HEK293 (cell line): ENCODE data around the gene LY9.

ENCODE experiments used
- CTCF ChIA-PET: fragments of 350-600 bp; formaldehyde crosslinking; extraction: SDS; loops from one replicate; lab custom pipeline; 2021; ENCODE audit warnings: antibody characterized with exemption; lab: Yijun Ruan, JAX
- POLR2A ChIA-PET: fragments of 300-600 bp; formaldehyde crosslinking; extraction: SDS; loops from one replicate; lab custom pipeline; 2020; ENCODE audit warnings: antibody characterized with exemption, inconsistent platforms; lab: Yijun Ruan, JAX
- H3K27ac ChIP-seq: fragments of 200-500 bp; sonication (Bioruptor generic); 2 replicates; pipeline ENCODE4 v1.5.1; 2014; ENCODE audit warnings: low read depth, low read length, control low read depth, inconsistent platforms; ENCODE audit errors: extremely low read depth
- H3K36me3 ChIP-seq, 2 experiments: fragments of 200-500 bp in 1 of 2; sonication (Bioruptor generic) in 1 of 2; 1 replicate in 1 of 2; 2 replicates in 1 of 2; pipeline ENCODE4 v1.5.1; 2014 to 2017; ENCODE audit warnings: inconsistent platforms in 2 of 2, low read length in 2 of 2; ENCODE audit not compliant: control insufficient read depth in 2 of 2, insufficient read depth in 1 of 2
- H3K4me1 ChIP-seq: fragments of 200-500 bp; sonication (Bioruptor generic); 2 replicates; pipeline ENCODE4 v1.5.1; 2014; ENCODE audit warnings: mild to moderate bottlenecking, low read length, inconsistent platforms; ENCODE audit not compliant: control insufficient read depth, insufficient read depth
- H3K4me3 ChIP-seq: 2 replicates; pipeline ENCODE4 v1.5.1; 2011; ENCODE audit warnings: low read depth, mild to moderate bottlenecking, control low read depth, low read length, moderate library complexity
- H3K9me3 ChIP-seq: fragments of 200-500 bp; sonication (Bioruptor generic); 2 replicates; pipeline ENCODE4 v1.5.1; 2014; ENCODE audit warnings: low read depth, low read length, inconsistent platforms; ENCODE audit not compliant: control insufficient read depth, insufficient read depth
- GFI1B ChIP-seq: fragments of 450-650 bp; formaldehyde crosslinking; IDR thresholded peaks from 2 replicates; pipeline ENCODE4 v1.5.1; 2016; ENCODE audit warnings: missing biosample characterization, missing genetic modification characterization
- HOXD13 ChIP-seq: sonication (generic); formaldehyde crosslinking; IDR thresholded peaks from 2 replicates; pipeline ENCODE4 v1.8.0; 2022; ENCODE audit warnings: missing genetic modification reagents, borderline replicate concordance
- KLF9 ChIP-seq: fragments of 450-650 bp; formaldehyde crosslinking; IDR thresholded peaks from 2 replicates; pipeline ENCODE4 v1.5.1; 2016; ENCODE audit warnings: missing biosample characterization, missing genetic modification characterization, low read depth
- MZF1 ChIP-seq: fragments of 450-650 bp; formaldehyde crosslinking; IDR thresholded peaks from 2 replicates; pipeline ENCODE4 v1.5.1; 2017; ENCODE audit warnings: missing biosample characterization, missing genetic modification characterization, borderline replicate concordance
- YY1 ChIP-seq: fragments of 450-650 bp; formaldehyde crosslinking; IDR thresholded peaks from 2 replicates; pipeline ENCODE4 v1.5.1; 2018; ENCODE audit warnings: missing biosample characterization, missing genetic modification characterization
- ZNF114 ChIP-seq: fragments of 450-650 bp; formaldehyde crosslinking; IDR thresholded peaks from 2 replicates; pipeline ENCODE4 v1.5.0; 2017; ENCODE audit warnings: missing biosample characterization, missing genetic modification characterization
- ZNF221 ChIP-seq: fragments of 450-650 bp; formaldehyde crosslinking; IDR thresholded peaks from 2 replicates; pipeline ENCODE4 v1.5.1; 2017; ENCODE audit warnings: missing biosample characterization, missing genetic modification characterization, borderline replicate concordance
- ZNF248 ChIP-seq: fragments of 450-650 bp; formaldehyde crosslinking; IDR thresholded peaks from 2 replicates; pipeline ENCODE4 v1.5.1; 2017; ENCODE audit warnings: missing biosample characterization, missing genetic modification characterization
- ZNF341 ChIP-seq: fragments of 450-650 bp; formaldehyde crosslinking; IDR thresholded peaks from 2 replicates; pipeline ENCODE4; 2016; ENCODE audit warnings: low read depth, missing biosample characterization, missing genetic modification characterization
- ZNF48 ChIP-seq: fragments of 450-650 bp; formaldehyde crosslinking; IDR thresholded peaks from 2 replicates; pipeline ENCODE4 v1.5.1; 2016; ENCODE audit warnings: missing biosample characterization, missing genetic modification characterization
- ZNF510 ChIP-seq: fragments of 450-650 bp; formaldehyde crosslinking; IDR thresholded peaks from 2 replicates; pipeline ENCODE4 v1.5.1; 2018; ENCODE audit warnings: mild to moderate bottlenecking, missing genetic modification characterization, missing biosample characterization; ENCODE audit not compliant: insufficient replicate concordance
- ZNF555 ChIP-seq: fragments of 450-650 bp; formaldehyde crosslinking; conservative IDR thresholded peaks from 2 replicates; pipeline ENCODE4 v1.5.1; 2017; ENCODE audit warnings: missing biosample characterization, mild to moderate bottlenecking, missing genetic modification characterization, inconsistent platforms
- ZNF707 ChIP-seq: fragments of 450-650 bp; formaldehyde crosslinking; IDR thresholded peaks from 2 replicates; pipeline ENCODE4 v1.5.1; 2016; ENCODE audit warnings: missing biosample characterization, missing genetic modification characterization
- ZNF791 ChIP-seq: fragments of 450-650 bp; formaldehyde crosslinking; IDR thresholded peaks from 2 replicates; pipeline ENCODE4 v1.5.1; 2016; ENCODE audit warnings: missing biosample characterization, missing genetic modification characterization
- ZSCAN30 ChIP-seq: fragments of 450-650 bp; IDR thresholded peaks from 2 replicates; pipeline ENCODE4 v1.5.1; 2018; ENCODE audit warnings: missing biosample characterization, mild to moderate bottlenecking, missing genetic modification characterization, moderate library complexity
- ZXDB ChIP-seq: fragments of 450-650 bp; formaldehyde crosslinking; IDR thresholded peaks from 2 replicates; pipeline ENCODE4 v1.5.1; 2016; ENCODE audit warnings: missing biosample characterization, missing genetic modification characterization
- TF ChIP-seq, protein P1 (sequence below): fragments of 450-650 bp; formaldehyde crosslinking; IDR thresholded peaks from 2 replicates; pipeline ENCODE4 v1.5.1; 2017; ENCODE audit warnings: missing biosample characterization, missing genetic modification characterization
- TF ChIP-seq, protein P2 (sequence below): fragments of 450-650 bp; formaldehyde crosslinking; IDR thresholded peaks from 2 replicates; pipeline ENCODE4 v1.5.1; 2016; ENCODE audit warnings: missing biosample characterization, missing genetic modification characterization
- TF ChIP-seq, protein P3 (sequence below): fragments of 450-650 bp; formaldehyde crosslinking; IDR thresholded peaks from 2 replicates; pipeline ENCODE4 v1.5.1; 2017; ENCODE audit warnings: missing biosample characterization, missing genetic modification characterization
- TF ChIP-seq, protein P4 (sequence below): fragments of 450-650 bp; formaldehyde crosslinking; optimal IDR thresholded peaks from 2 replicates; pipeline ENCODE3; 2016; ENCODE audit warnings: missing biosample characterization, mild to moderate bottlenecking, missing genetic modification characterization
- TF ChIP-seq, protein P5 (sequence below): fragments of 450-650 bp; formaldehyde crosslinking; IDR thresholded peaks from 2 replicates; pipeline ENCODE4 v1.5.1; 2016; ENCODE audit warnings: missing biosample characterization, missing genetic modification characterization, low read depth
- TF ChIP-seq, protein P6 (sequence below): fragments of 450-650 bp; IDR thresholded peaks from 2 replicates; pipeline ENCODE4 v1.5.1; 2018; ENCODE audit warnings: missing biosample characterization, missing genetic modification characterization
- TF ChIP-seq, protein P7 (sequence below): fragments of 450-650 bp; formaldehyde crosslinking; IDR thresholded peaks from 2 replicates; pipeline ENCODE4 v1.5.1; 2016; ENCODE audit warnings: missing biosample characterization, missing genetic modification characterization

Gene LY9

DNA sequence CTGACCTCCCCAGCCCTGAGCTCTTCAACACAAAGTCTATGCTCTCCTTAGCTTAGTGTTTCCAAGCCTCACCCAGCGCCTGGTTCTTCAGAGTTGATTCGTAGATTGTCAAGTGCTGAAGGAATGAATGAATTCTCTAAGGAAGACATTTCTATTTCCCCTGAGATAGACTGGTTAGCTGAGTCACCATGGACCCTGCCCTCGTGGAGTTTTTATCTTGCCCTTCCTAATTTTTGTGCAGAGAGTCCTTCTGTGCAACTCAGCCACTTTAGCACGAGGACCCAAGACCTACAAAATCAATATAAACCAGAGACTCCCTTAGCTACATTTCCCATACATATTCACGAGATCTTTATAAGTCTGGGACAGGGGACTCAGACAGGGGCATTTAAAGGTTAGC lies 69.4 kb downstream of the LY9 start (continued):
- TF ChIP-seq, protein P1, sequence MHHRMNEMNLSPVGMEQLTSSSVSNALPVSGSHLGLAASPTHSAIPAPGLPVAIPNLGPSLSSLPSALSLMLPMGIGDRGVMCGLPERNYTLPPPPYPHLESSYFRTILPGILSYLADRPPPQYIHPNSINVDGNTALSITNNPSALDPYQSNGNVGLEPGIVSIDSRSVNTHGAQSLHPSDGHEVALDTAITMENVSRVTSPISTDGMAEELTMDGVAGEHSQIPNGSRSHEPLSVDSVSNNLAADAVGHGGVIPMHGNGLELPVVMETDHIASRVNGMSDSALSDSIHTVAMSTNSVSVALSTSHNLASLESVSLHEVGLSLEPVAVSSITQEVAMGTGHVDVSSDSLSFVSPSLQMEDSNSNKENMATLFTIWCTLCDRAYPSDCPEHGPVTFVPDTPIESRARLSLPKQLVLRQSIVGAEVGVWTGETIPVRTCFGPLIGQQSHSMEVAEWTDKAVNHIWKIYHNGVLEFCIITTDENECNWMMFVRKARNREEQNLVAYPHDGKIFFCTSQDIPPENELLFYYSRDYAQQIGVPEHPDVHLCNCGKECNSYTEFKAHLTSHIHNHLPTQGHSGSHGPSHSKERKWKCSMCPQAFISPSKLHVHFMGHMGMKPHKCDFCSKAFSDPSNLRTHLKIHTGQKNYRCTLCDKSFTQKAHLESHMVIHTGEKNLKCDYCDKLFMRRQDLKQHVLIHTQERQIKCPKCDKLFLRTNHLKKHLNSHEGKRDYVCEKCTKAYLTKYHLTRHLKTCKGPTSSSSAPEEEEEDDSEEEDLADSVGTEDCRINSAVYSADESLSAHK (tag by site-specific recombination) = no peak
- TF ChIP-seq ZNF48 (tag by site-specific recombination) = no peak
- TF ChIP-seq HOXD13 (CRISPR knock-in tag) = no peak
- TF ChIP-seq GFI1B (tag by site-specific recombination) = no peak
- TF ChIP-seq KLF9 (tag by site-specific recombination) = no peak
- TF ChIP-seq ZNF221 (tag by site-specific recombination) = no peak
- TF ChIP-seq, protein P2, sequence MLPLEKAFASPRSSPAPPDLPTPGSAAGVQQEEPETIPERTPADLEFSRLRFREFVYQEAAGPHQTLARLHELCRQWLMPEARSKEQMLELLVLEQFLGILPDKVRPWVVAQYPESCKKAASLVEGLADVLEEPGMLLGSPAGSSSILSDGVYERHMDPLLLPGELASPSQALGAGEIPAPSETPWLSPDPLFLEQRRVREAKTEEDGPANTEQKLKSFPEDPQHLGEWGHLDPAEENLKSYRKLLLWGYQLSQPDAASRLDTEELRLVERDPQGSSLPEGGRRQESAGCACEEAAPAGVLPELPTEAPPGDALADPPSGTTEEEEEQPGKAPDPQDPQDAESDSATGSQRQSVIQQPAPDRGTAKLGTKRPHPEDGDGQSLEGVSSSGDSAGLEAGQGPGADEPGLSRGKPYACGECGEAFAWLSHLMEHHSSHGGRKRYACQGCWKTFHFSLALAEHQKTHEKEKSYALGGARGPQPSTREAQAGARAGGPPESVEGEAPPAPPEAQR = no peak
- TF ChIP-seq, protein P3, sequence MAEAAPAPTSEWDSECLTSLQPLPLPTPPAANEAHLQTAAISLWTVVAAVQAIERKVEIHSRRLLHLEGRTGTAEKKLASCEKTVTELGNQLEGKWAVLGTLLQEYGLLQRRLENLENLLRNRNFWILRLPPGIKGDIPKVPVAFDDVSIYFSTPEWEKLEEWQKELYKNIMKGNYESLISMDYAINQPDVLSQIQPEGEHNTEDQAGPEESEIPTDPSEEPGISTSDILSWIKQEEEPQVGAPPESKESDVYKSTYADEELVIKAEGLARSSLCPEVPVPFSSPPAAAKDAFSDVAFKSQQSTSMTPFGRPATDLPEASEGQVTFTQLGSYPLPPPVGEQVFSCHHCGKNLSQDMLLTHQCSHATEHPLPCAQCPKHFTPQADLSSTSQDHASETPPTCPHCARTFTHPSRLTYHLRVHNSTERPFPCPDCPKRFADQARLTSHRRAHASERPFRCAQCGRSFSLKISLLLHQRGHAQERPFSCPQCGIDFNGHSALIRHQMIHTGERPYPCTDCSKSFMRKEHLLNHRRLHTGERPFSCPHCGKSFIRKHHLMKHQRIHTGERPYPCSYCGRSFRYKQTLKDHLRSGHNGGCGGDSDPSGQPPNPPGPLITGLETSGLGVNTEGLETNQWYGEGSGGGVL (tag by site-specific recombination) = no peak

DNA sequence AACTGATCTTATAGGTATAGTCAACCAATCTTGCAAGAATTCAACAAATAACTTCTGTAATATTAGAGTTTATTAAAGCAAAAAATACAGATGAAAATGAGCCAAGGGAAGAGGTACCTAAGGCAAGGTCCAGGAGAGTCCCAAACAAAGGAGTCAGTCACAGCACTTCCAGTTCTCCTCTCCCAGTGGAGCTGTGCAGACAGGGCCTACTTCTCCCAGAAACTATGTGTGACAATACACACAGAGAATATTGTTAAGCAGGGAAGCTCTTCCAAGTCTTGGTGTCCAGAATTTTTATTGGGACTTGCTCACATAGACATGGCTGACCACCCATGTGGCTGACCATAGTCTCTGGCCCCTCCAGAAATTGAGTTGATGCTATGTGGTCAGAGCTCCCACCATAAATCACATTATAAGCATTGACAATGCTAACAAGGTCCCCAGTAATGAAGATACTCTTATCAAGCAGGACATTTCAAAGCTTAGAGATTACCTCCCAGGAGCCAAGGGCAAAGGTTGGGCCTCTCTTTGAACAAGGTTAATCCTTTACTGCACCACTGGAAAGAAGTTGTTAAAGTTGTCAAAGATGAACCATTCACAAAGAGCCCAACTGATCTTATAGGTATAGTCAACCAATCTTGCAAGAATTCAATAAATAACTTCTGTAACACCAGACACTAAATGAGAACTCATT lies 70.2 kb downstream of the LY9 start:
- CTCF ChIA-PET = interaction anchor here (0.9 kb wide), 1 partner anchor 231 kb away, joined by 3 read pairs; no protein-coding TSS in a partner anchor
- H3K4me1 ChIP-seq = no peaks in the 10 kb centered on the region
- H3K9me3 ChIP-seq = no peaks in the 10 kb centered on the region
- H3K27ac ChIP-seq = no peak overlapping the region
- POLR2A ChIA-PET = no interaction called here
- no peaks in the 10 kb centered on the region for H3K36me3 ChIP-seq
- no peak overlapping the region for H3K4me3 ChIP-seq
- TF ChIP-seq ZNF555 (tag by site-specific recombination) (no peak), ZNF707 (tag by site-specific recombination) (no peak), ZNF114 (no peak), ZNF510 (tag by site-specific recombination) (no peak), YY1 (no peak), MZF1 (tag by site-specific recombination) (no peak), ZSCAN30 (tag by site-specific recombination) (no peak), GFI1B (tag by site-specific recombination) (no peak), ZNF248 (tag by site-specific recombination) (no peak), ZXDB (tag by site-specific recombination) (no peak), ZNF341 (tag by site-specific recombination) (no peak), ZNF221 (tag by site-specific recombination) (no peak), ZNF791 (no peak)
- TF ChIP-seq, protein P4, sequence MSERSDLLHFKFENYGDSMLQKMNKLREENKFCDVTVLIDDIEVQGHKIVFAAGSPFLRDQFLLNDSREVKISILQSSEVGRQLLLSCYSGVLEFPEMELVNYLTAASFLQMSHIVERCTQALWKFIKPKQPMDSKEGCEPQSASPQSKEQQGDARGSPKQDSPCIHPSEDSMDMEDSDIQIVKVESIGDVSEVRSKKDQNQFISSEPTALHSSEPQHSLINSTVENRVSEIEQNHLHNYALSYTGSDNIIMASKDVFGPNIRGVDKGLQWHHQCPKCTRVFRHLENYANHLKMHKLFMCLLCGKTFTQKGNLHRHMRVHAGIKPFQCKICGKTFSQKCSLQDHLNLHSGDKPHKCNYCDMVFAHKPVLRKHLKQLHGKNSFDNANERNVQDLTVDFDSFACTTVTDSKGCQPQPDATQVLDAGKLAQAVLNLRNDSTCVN (tag by site-specific recombination) = no peak
- TF ChIP-seq, protein P5, sequence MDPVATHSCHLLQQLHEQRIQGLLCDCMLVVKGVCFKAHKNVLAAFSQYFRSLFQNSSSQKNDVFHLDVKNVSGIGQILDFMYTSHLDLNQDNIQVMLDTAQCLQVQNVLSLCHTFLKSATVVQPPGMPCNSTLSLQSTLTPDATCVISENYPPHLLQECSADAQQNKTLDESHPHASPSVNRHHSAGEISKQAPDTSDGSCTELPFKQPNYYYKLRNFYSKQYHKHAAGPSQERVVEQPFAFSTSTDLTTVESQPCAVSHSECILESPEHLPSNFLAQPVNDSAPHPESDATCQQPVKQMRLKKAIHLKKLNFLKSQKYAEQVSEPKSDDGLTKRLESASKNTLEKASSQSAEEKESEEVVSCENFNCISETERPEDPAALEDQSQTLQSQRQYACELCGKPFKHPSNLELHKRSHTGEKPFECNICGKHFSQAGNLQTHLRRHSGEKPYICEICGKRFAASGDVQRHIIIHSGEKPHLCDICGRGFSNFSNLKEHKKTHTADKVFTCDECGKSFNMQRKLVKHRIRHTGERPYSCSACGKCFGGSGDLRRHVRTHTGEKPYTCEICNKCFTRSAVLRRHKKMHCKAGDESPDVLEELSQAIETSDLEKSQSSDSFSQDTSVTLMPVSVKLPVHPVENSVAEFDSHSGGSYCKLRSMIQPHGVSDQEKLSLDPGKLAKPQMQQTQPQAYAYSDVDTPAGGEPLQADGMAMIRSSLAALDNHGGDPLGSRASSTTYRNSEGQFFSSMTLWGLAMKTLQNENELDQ (tag by site-specific recombination) = no peak
- TF ChIP-seq, protein P6, sequence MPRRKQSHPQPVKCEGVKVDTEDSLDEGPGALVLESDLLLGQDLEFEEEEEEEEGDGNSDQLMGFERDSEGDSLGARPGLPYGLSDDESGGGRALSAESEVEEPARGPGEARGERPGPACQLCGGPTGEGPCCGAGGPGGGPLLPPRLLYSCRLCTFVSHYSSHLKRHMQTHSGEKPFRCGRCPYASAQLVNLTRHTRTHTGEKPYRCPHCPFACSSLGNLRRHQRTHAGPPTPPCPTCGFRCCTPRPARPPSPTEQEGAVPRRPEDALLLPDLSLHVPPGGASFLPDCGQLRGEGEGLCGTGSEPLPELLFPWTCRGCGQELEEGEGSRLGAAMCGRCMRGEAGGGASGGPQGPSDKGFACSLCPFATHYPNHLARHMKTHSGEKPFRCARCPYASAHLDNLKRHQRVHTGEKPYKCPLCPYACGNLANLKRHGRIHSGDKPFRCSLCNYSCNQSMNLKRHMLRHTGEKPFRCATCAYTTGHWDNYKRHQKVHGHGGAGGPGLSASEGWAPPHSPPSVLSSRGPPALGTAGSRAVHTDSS = no peak
- TF ChIP-seq, protein P7, sequence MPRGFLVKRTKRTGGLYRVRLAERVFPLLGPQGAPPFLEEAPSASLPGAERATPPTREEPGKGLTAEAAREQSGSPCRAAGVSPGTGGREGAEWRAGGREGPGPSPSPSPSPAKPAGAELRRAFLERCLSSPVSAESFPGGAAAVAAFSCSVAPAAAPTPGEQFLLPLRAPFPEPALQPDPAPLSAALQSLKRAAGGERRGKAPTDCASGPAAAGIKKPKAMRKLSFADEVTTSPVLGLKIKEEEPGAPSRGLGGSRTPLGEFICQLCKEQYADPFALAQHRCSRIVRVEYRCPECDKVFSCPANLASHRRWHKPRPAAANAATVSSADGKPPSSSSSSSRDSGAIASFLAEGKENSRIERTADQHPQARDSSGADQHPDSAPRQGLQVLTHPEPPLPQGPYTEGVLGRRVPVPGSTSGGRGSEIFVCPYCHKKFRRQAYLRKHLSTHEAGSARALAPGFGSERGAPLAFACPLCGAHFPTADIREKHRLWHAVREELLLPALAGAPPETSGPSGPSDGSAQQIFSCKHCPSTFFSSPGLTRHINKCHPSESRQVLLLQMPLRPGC = no peak
